Measurements from ENCODE around the gene PLAGL2.

GRCh38 chr20:32237419-32237818 lies 29.9 kb upstream of the PLAGL2 start:
- TF ChIP-seq, protein P1, sequence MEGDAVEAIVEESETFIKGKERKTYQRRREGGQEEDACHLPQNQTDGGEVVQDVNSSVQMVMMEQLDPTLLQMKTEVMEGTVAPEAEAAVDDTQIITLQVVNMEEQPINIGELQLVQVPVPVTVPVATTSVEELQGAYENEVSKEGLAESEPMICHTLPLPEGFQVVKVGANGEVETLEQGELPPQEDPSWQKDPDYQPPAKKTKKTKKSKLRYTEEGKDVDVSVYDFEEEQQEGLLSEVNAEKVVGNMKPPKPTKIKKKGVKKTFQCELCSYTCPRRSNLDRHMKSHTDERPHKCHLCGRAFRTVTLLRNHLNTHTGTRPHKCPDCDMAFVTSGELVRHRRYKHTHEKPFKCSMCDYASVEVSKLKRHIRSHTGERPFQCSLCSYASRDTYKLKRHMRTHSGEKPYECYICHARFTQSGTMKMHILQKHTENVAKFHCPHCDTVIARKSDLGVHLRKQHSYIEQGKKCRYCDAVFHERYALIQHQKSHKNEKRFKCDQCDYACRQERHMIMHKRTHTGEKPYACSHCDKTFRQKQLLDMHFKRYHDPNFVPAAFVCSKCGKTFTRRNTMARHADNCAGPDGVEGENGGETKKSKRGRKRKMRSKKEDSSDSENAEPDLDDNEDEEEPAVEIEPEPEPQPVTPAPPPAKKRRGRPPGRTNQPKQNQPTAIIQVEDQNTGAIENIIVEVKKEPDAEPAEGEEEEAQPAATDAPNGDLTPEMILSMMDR (IDR thresholded peaks at IDR 0.05; ENCODE audit: low read depth, low read length) = no peak
- no peak for TF ChIP-seq EZH2phosphoT487 (IDR thresholded peaks at IDR 0.05; ENCODE audit: low read depth)
